Neuronal stem cell (in vitro differentiated cells): Measurements from ENCODE around the gene KAZN.
A peak's percentile ranks its signal among the peaks of the same experiment; 100 is the strongest.

Experiments used
- DNase-seq: peaks from one replicate; pipeline ENCODE4 v3.0.0-alpha.2; 2013; ENCODE audit warnings: low spot score
- H2AFZ ChIP-seq: one replicate; pipeline ENCODE4 v1.6.1; 2013; ENCODE audit warnings: mild to moderate bottlenecking, low read length, inconsistent platforms
- H2AK5ac ChIP-seq: 2 replicates; pipeline ENCODE4 v1.6.1; 2013; ENCODE audit warnings: low read depth, mild to moderate bottlenecking, inconsistent platforms, low read length, moderate library complexity, mixed read lengths
- H2BK120ac ChIP-seq: 2 replicates; pipeline ENCODE4 v1.6.1; 2013; ENCODE audit warnings: low read depth, mild to moderate bottlenecking, inconsistent platforms, low read length, moderate library complexity, mixed read lengths
- H2BK12ac ChIP-seq: one replicate; pipeline ENCODE4 v1.6.1; 2013; ENCODE audit warnings: low read length, inconsistent platforms
- H2BK15ac ChIP-seq: 2 replicates; pipeline ENCODE4 v1.6.1; 2013; ENCODE audit warnings: mild to moderate bottlenecking, low read length, inconsistent platforms, mixed read lengths
- H2BK5ac ChIP-seq: one replicate; pipeline ENCODE4 v1.6.1; 2013; ENCODE audit warnings: inconsistent platforms, mild to moderate bottlenecking, low read length, moderate library complexity
- H3K14ac ChIP-seq: one replicate; pipeline ENCODE4 v1.6.1; 2013; ENCODE audit warnings: low read length, inconsistent platforms
- H3K18ac ChIP-seq: 2 replicates; pipeline ENCODE4 v1.6.1; 2013; ENCODE audit warnings: low read length, inconsistent platforms
- H3K23ac ChIP-seq: 2 replicates; pipeline ENCODE4 v1.6.1; 2013; ENCODE audit warnings: low read depth, mild to moderate bottlenecking, mixed read lengths, low read length, inconsistent platforms; ENCODE audit not compliant: poor library complexity
- H3K27ac ChIP-seq: replicated peaks from 3 replicates; pipeline ENCODE4 v1.5.1; 2013; ENCODE audit warnings: low read length, inconsistent platforms
- H3K27me3 ChIP-seq, 3 experiments: 2 replicates each; pipeline ENCODE4 v1.6.1; 2013; ENCODE audit warnings: low read length in 3 of 3, mild to moderate bottlenecking in 2 of 3, inconsistent platforms in 1 of 3, low read depth in 1 of 3, mixed read lengths in 1 of 3, moderate library complexity in 1 of 3; ENCODE audit not compliant: control insufficient read depth in 3 of 3, insufficient read depth in 3 of 3
- H3K36me3 ChIP-seq, 2 donors: replicated peaks in 1 of 2; 2 replicates each; pipeline ENCODE4 v1.6.1; 2013; ENCODE audit warnings: low read length in 2 of 2; ENCODE audit not compliant: control insufficient read depth in 2 of 2, insufficient read depth in 2 of 2
- H3K4ac ChIP-seq: 2 replicates; pipeline ENCODE4 v1.6.1; 2013; ENCODE audit warnings: inconsistent platforms, mild to moderate bottlenecking, low read length, moderate library complexity
- H3K4me1 ChIP-seq, 2 donors: 1 replicate in 1 of 2; 2 replicates in 1 of 2; pipeline ENCODE4 v1.6.1; 2013; ENCODE audit warnings: low read length in 2 of 2, low read depth in 1 of 2; ENCODE audit not compliant: control insufficient read depth in 2 of 2, insufficient read depth in 1 of 2
- H3K4me2 ChIP-seq: one replicate; pipeline ENCODE4 v1.6.1; 2013; ENCODE audit warnings: mild to moderate bottlenecking, low read length, inconsistent platforms; ENCODE audit not compliant: insufficient read depth, poor library complexity, severe bottlenecking
- H3K4me3 ChIP-seq, 2 donors: 2 replicates each; pipeline ENCODE4 v1.5.1; 2013; ENCODE audit warnings: low read length in 2 of 2, mild to moderate bottlenecking in 2 of 2, inconsistent platforms in 1 of 2, moderate library complexity in 1 of 2
- H3K79me1 ChIP-seq: one replicate; pipeline ENCODE4 v1.6.1; 2013; ENCODE audit warnings: low read depth, mild to moderate bottlenecking, inconsistent platforms, low read length, moderate library complexity
- H3K9ac ChIP-seq: one replicate; pipeline ENCODE4 v1.6.1; 2013; ENCODE audit warnings: mild to moderate bottlenecking, low read depth, low read length, inconsistent platforms; ENCODE audit not compliant: poor library complexity
- H3K9me3 ChIP-seq, 2 donors: replicated peaks in 1 of 2; 2 replicates each; pipeline versions ENCODE3 to v1.6.1; 2013; ENCODE audit warnings: low read length in 2 of 2, mild to moderate bottlenecking in 2 of 2, inconsistent platforms in 1 of 2, low read depth in 1 of 2, mixed read lengths in 1 of 2, moderate library complexity in 1 of 2; ENCODE audit not compliant: control insufficient read depth in 2 of 2, insufficient read depth in 1 of 2
- H4K8ac ChIP-seq: one replicate; pipeline ENCODE4 v1.6.1; 2013; ENCODE audit warnings: low read depth, mild to moderate bottlenecking, inconsistent platforms, low read length, moderate library complexity
- H4K91ac ChIP-seq: one replicate; pipeline ENCODE4 v1.6.1; 2013; ENCODE audit warnings: low read length, low read depth, mild to moderate bottlenecking, inconsistent platforms; ENCODE audit not compliant: poor library complexity
- WGBS, 2 donors: extraction: QIAGEN DNeasy Blood & Tissue Kit; methylation state at CpG; one replicate each; pipeline ENCODE4 v1.1.7; 2013; ENCODE audit warnings: missing lambda C conversion rate in 2 of 2, mixed read lengths in 1 of 2; ENCODE audit not compliant: insufficient read length in 2 of 2, insufficient replicate concordance in 1 of 2; ENCODE audit errors: extremely low coverage in 2 of 2; 5-methylcytosine and 5-hydroxymethylcytosine counted together

The KAZN gene

DNA sequence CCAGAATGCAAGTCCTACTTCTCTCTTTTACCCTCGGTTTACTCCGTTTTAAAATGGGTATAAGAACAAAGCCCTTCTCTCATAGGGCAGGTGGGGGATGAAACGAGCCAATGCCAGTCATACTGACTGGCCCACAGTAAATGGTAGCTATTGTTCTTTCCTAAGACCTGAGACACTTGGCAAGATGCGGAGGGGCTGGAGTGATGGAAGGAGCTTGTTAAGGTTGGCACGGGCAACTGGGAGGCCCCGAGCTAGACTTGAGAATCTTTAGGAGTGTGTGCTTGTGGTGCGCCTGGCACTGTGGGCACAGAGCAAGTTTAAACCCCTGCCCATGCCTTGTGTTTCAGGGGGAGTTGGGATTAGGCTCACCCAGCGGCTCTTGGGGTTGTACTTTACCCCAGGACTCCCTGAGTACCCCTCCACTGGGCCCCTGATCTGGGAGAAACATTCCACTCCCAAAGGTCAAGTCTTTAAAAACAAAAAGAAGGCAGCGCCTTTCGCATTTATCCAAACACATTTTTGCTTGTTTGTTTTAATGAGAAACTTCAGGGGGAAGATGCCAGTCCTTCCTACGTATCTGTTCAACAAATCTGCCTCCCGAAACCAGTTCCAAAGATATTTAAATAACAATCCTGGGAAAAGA lies 314.5 kb downstream of the KAZN start:
- Histone ChIP-seq H2AFZ (no peak overlapping the region), H3K9me3 (no peaks in the 10 kb centered on the region), H3K79me1 (no peaks in the 10 kb centered on the region), H3K14ac (no peak overlapping the region), H3K23ac (no peak overlapping the region), H2BK5ac (no peak overlapping the region), H2BK120ac (no peak overlapping the region), H2AK5ac (no peak overlapping the region), H2BK15ac (no peak overlapping the region), H3K4me1 (peaks cover 10 to 13% of the 10 kb centered on the region in 2 donors), H3K18ac (no peak overlapping the region), H3K4me3 (no peak overlapping the region), H3K9ac (no peak overlapping the region), H3K36me3 (peaks cover 0 to 3% of the 10 kb centered on the region in 2 donors), H3K27ac (no peak overlapping the region), H3K4ac (no peak overlapping the region), H4K91ac (no peak overlapping the region), H2BK12ac (no peak overlapping the region), H3K4me2 (no peak overlapping the region), H3K27me3 (no peaks in the 10 kb centered on the region), H4K8ac (no peak overlapping the region)
- no CpG with 5 or more reads among the region's 12 CpGs for WGBS, 2 donors
- no peak for DNase-seq

DNA sequence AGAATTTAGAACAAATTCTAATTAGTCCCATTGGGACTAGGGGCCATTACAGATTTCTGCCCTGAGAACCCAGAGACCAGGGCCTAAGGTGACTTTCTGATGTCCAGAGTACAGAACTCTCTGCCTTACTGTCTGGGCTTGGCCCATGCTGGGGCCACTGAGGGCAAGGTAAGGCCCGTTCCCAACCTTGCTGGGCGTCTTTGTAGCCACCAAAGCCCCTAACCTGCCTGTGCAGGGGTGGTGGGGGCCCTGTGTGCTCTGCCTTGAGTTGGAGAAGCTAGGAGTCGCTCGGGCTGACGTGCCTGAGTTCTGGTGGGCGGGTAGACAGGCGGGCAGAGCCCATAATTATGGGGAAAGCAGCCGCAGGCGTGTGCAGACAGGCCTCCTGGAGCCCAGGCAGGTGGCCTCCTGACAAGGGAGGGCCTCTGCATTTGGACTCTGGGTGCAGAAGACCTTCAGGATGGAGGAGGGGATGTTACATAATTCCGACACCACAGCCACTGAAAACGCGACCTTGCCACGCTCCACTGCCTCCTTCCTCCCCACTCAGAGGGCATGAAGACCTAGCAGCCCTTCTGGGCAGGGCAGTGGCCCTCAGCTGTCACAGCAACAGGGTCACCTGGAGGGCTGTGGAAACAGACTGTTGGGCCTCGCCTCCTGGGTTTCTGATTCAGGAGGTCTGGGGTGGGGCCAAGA lies 315.1 kb downstream of the KAZN start:
- no peak overlapping the region for H2AFZ ChIP-seq
- no peak overlapping the region for H3K4ac ChIP-seq
- H2BK12ac ChIP-seq: peak overlapping the region; percentile 68
- peak overlapping the region; percentile 17 for H2BK15ac ChIP-seq
- no peak overlapping the region for H4K8ac ChIP-seq
- H3K27ac ChIP-seq: no peak overlapping the region
- no peaks in the 10 kb centered on the region for H3K27me3 ChIP-seq
- DNase-seq: no peak
- no peak overlapping the region for H2BK5ac ChIP-seq
- H3K79me1 ChIP-seq: no peaks in the 10 kb centered on the region
- H3K4me1 ChIP-seq: peaks cover 10 to 13% of the 10 kb centered on the region in 2 donors
- peak overlapping the region; percentile 62 for H3K23ac ChIP-seq
- no peak overlapping the region for H4K91ac ChIP-seq
- no peak overlapping the region for H3K14ac ChIP-seq
- H2BK120ac ChIP-seq: no peak overlapping the region
- H3K9me3 ChIP-seq: no peaks in the 10 kb centered on the region
- H3K4me2 ChIP-seq: no peak overlapping the region
- peak overlapping the region; percentile 36 for H3K9ac ChIP-seq
- peak overlapping the region; percentile 10 for H2AK5ac ChIP-seq
- no CpG with 5 or more reads among the region's 14 CpGs for WGBS, 2 donors
- peak overlapping the region; percentile 84 for H3K18ac ChIP-seq
- H3K4me3 ChIP-seq: no peak overlapping the region
- peaks cover 0 to 3% of the 10 kb centered on the region in 2 donors for H3K36me3 ChIP-seq

DNA sequence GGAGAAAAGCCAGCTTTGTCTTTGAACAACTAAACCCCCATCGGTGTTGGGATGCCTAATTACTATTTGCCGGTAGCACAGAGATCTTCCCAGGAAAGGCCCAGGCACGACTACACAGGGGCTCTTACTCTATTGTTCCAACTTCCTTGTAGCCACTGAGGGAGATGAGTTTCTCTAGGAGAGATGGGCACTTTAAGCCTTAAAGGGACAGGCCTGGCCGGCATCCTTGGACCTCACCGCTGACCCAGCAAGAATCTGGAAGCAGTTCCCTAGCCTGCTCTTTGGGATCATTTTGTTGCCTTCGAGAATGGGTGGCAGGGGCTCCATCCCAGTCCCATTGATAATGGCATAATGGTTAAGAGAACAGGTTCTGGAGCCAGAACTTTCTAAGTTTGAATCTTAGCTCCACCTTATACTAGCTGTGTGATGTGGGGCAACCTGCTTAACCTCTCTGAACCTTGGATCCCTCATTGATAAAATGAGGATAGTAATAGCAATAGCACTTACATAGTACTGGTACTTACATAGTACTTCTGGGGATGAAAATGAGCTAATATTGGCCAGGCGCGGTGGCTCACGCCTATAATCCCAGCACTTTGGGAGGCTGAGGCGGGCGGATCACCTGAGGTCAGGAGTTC lies 316.0 kb downstream of the KAZN start:
- Histone ChIP-seq H3K9ac (no peak overlapping the region), H2BK15ac (no peak overlapping the region), H3K4me3 (no peak overlapping the region), H3K18ac (no peak overlapping the region), H2BK12ac (no peak overlapping the region), H4K8ac (no peak overlapping the region), H3K36me3 (peaks cover 0 to 3% of the 10 kb centered on the region in 2 donors), H3K27ac (no peak overlapping the region), H3K14ac (no peak overlapping the region), H2BK5ac (no peak overlapping the region), H3K23ac (no peak overlapping the region), H3K27me3 (no peaks in the 10 kb centered on the region), H3K9me3 (no peaks in the 10 kb centered on the region), H3K4me1 (peaks cover 10 to 13% of the 10 kb centered on the region in 2 donors), H3K79me1 (no peaks in the 10 kb centered on the region), H2AK5ac (no peak overlapping the region), H2BK120ac (no peak overlapping the region), H2AFZ (no peak overlapping the region), H4K91ac (no peak overlapping the region), H3K4ac (no peak overlapping the region), H3K4me2 (no peak overlapping the region)
- DNase-seq: no peak
- no CpG with 5 or more reads among the region's 11 CpGs for WGBS, 2 donors
